Spleen (tissue), 11 donors: Measurements from ENCODE around the gene RPL19. TPM values are rescaled to one million over a fixed set of nuclear protein-coding genes. Genes with fewer than 3 reads are reported as not detected.

ENCODE experiments used
- DNase-seq: peaks from one replicate; pipeline ENCODE4 v3.0.0-alpha.2; 2020
- H3K27ac ChIP-seq, 8 donors: fragments of 200-600 bp; sonication (generic) in 7 of 8; 1 replicate in 4 of 8; 2 replicates in 4 of 8; pipeline versions ENCODE4 v1.5.0 to v1.8.0; 2016 to 2021; ENCODE audit warnings: inconsistent platforms in 4 of 8, mild to moderate bottlenecking in 4 of 8, moderate library complexity in 1 of 8
- H3K27me3 ChIP-seq, 7 donors: fragments of 200-600 bp; sonication (generic) in 6 of 7; replicated peaks in 1 of 7; 1 replicate in 4 of 7; 2 replicates in 3 of 7; pipeline versions ENCODE4 v1.5.0 to v1.8.0; 2016 to 2021; ENCODE audit warnings: inconsistent platforms in 3 of 7, mild to moderate bottlenecking in 1 of 7
- H3K36me3 ChIP-seq, 6 donors: fragments of 200-600 bp; sonication (generic) in 5 of 6; 1 replicate in 4 of 6; 2 replicates in 2 of 6; pipeline versions ENCODE4 v1.5.0 to v1.8.0; 2016 to 2021; ENCODE audit warnings: inconsistent platforms in 2 of 6
- H3K4me1 ChIP-seq, 6 donors: fragments of 200-600 bp; sonication (generic) in 5 of 6; 1 replicate in 3 of 6; 2 replicates in 3 of 6; pipeline versions ENCODE4 v1.5.0 to v1.8.0; 2016 to 2021; ENCODE audit warnings: inconsistent platforms in 3 of 6
- H3K4me3 ChIP-seq, 8 donors: fragments of 200-600 bp; sonication (generic) in 7 of 8; 1 replicate in 4 of 8; 2 replicates in 4 of 8; pipeline versions ENCODE4 v1.5.0 to v1.8.0; 2016 to 2021; ENCODE audit warnings: inconsistent platforms in 4 of 8, mild to moderate bottlenecking in 4 of 8, moderate library complexity in 2 of 8
- H3K9me3 ChIP-seq, 8 donors: fragments of 200-600 bp; sonication (generic) in 7 of 8; 1 replicate in 4 of 8; 2 replicates in 4 of 8; pipeline versions ENCODE4 v1.5.0 to v1.8.0; 2016 to 2021; ENCODE audit warnings: inconsistent platforms in 4 of 8
- POLR2A ChIP-seq, 3 donors: fragments of 450-650 bp; IDR thresholded peaks; one replicate each; pipeline ENCODE4 v1.5.1; 2017; ENCODE audit warnings: antibody characterized with exemption in 3 of 3, mild to moderate bottlenecking in 1 of 3
- POLR2AphosphoS5 ChIP-seq, 3 donors: sonication (generic); formaldehyde crosslinking; IDR thresholded peaks; one replicate each; pipeline ENCODE4 v1.5.1; 2017; ENCODE audit warnings: antibody characterized with exemption in 3 of 3
- WGBS, 5 donors: extraction: QIAGEN DNeasy Blood & Tissue Kit in 3 of 5; methylation state at CpG; one replicate each; pipeline versions ENCODE4 v1.1.5 to v1.1.7; 2013 to 2018; 5-methylcytosine and 5-hydroxymethylcytosine counted together
- intact Hi-C: fragments of 100-400 bp; cut with DNase I; formaldehyde crosslinking; loops from one replicate; pipeline ENCODE4 v1.15.0; 2023; ENCODE audit warnings: low total_unique reads
- polyA plus RNA-seq, 3 donors: library from polyadenylated mRNA; stranded (reverse); fragments of 200-250 nt; gene quantifications; one replicate each; pipeline ENCODE4 v1.2.1, GENCODE V29; 2013
- total RNA-seq, 7 donors: library from RNA; depleted of rRNA in 3 of 7; stranded (reverse); fragments of >200 nt in 3 of 7; fragmentation: NEBNext Ultra II Directional in 4 of 7; extraction: Animal tissue kit (Norgen Biotek cat#: 25700) in 4 of 7; gene quantifications; one replicate each; pipeline versions ENCODE4 v1.1.0 to v1.2.1, GENCODE V29; 2016 to 2021
- TF ChIP-seq, protein P1 (sequence below), 11 experiments: fragments of 200-600 bp in 7 of 11; fragments of 450-650 bp in 4 of 11; sonication (generic) in 4 of 11; IDR thresholded peaks in 8 of 11; conservative IDR thresholded peaks in 3 of 11; 1 replicate in 7 of 11; 2 replicates in 4 of 11; pipeline versions ENCODE4 v1.4.0 to v1.8.0; 2016 to 2021; ENCODE audit warnings: antibody characterized with exemption in 11 of 11, inconsistent platforms in 4 of 11, mild to moderate bottlenecking in 1 of 11
- donor health status: healthy with polysubstance abuse.
- donor health status: DM: no; HTN: no; CAD: no; lungs with moderate emphysema.
- donor health status: DM: no; HTN: no; CAD: no.
- donor health status: Bipolar disorder and iron deficiency.
- donor health status: healthy.
- donor health status: DM: no; HTN: no; CAD: no.
- donor health status: DM: yes; HTN: yes; CAD: no.

The RPL19 gene
- total and polyA plus RNA-seq, 10 donors, result 1,504 to 7,360 (median 3,641) TPM

DNA sequence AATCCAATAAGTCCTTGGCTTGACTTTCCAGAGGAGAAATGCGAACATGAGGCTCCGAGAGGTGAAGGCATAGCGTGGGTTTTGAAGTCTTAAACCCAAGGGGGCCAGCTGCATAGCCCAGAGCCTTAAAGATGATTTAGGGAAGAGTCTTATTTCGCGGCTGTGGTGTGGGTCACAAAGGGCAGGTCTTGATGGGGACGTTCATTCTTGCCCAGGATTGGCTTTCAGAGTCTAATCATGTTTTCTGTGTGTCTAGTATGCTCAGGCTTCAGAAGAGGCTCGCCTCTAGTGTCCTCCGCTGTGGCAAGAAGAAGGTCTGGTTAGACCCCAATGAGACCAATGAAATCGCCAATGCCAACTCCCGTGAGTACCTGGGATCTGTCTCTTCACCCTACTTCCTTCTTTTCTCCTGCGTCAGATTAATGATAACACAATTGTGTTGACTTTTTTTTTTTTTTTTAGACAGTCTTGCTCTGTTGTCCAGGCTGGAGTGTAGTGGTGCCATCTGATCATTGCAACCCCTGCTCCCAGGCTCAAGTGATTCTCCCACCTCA, 951 bp downstream of the RPL19 start:
- no peak for DNase-seq

DNA sequence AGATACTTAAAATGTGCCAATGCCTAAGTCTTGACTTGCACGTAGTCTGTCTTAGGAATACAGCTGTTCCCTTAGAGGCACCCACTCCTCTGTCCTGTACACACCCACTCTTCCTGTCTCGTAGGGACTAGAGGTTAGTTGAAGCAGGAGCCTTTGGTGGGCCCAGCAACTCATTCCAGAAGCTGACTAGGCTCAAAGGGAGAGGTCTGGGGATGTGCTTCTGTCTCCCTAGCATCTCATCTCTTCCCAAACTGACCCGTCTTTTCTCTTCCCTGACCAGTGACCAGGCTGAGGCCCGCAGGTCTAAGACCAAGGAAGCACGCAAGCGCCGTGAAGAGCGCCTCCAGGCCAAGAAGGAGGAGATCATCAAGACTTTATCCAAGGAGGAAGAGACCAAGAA, 4.2 kb downstream of the RPL19 start:
- 77 to 88% (median 86%) methylated on average over 8 of the region's 8 CpGs for WGBS, 5 donors
- peak in 1 of 3 donors; percentile 9 for TF ChIP-seq POLR2AphosphoS5 (IDR thresholded peaks at IDR 0.05)
- TF ChIP-seq, protein P1, sequence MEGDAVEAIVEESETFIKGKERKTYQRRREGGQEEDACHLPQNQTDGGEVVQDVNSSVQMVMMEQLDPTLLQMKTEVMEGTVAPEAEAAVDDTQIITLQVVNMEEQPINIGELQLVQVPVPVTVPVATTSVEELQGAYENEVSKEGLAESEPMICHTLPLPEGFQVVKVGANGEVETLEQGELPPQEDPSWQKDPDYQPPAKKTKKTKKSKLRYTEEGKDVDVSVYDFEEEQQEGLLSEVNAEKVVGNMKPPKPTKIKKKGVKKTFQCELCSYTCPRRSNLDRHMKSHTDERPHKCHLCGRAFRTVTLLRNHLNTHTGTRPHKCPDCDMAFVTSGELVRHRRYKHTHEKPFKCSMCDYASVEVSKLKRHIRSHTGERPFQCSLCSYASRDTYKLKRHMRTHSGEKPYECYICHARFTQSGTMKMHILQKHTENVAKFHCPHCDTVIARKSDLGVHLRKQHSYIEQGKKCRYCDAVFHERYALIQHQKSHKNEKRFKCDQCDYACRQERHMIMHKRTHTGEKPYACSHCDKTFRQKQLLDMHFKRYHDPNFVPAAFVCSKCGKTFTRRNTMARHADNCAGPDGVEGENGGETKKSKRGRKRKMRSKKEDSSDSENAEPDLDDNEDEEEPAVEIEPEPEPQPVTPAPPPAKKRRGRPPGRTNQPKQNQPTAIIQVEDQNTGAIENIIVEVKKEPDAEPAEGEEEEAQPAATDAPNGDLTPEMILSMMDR (IDR thresholded peaks at IDR 0.05 in 8 of 11, conservative IDR thresholded peaks at IDR 0.05 in 3 of 11), result no peak
- H3K4me3 ChIP-seq, result no peak overlapping the region
- peaks cover 3 to 45% (median 43%) of the 10 kb centered on the region in 6 donors for H3K36me3 ChIP-seq
- no peaks in the 10 kb centered on the region for H3K9me3 ChIP-seq
- intact Hi-C loops, result no loop called here
- DNase-seq, result no peak
- no peak overlapping the region for H3K27ac ChIP-seq
- H3K27me3 ChIP-seq, result peaks cover 0 to 5% (median 0%) of the 10 kb centered on the region in 7 donors
- peaks cover 21 to 73% (median 58%) of the 10 kb centered on the region in 6 donors for H3K4me1 ChIP-seq

More for the DNA sequence above, 951 bp downstream of the RPL19 start:
- peaks cover 0 to 12% (median 0%) of the 10 kb centered on the region in 7 donors for H3K27me3 ChIP-seq
- WGBS, 5 donors, result 23 to 37% (median 27%) methylated on average over 11 of the region's 11 CpGs
- intact Hi-C loops, result no loop called here
- H3K36me3 ChIP-seq, result peaks cover 3 to 45% (median 43%) of the 10 kb centered on the region in 6 donors
- H3K4me1 ChIP-seq, result peaks cover 21 to 77% (median 63%) of the 10 kb centered on the region in 6 donors
- peak overlapping the region; percentile 95 to 99 (median 97) for H3K27ac ChIP-seq
- H3K4me3 ChIP-seq, result peak overlapping the region; percentile 86 to 98 (median 94)
- no peaks in the 10 kb centered on the region for H3K9me3 ChIP-seq
- TF ChIP-seq POLR2A (IDR thresholded peaks at IDR 0.05) (no peak), POLR2AphosphoS5 (IDR thresholded peaks at IDR 0.05) (no peak)
- TF ChIP-seq, protein P1 (IDR thresholded peaks at IDR 0.05 in 8 of 11, conservative IDR thresholded peaks at IDR 0.05 in 3 of 11), result no peak

DNA sequence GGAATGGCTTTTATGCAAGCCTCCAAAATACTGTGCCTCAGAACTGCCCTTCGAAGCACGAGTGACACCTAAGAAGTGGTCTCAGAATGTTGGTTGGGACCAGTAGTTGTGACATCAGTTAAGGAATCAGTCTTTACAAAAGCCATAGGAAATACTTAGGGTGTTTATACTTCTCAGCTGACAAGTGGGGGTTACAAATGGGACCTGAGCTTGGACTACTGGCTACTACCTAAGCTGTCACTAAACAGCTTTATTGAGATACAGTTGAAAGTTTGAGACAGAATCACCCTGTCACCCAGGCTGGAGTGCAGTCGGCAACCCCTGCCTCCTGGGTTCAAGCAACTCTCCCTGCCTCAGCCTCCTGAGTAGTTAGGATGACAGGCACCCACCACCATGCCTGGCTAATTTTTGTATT, 5.0 kb downstream of the RPL19 start:
- intact Hi-C loops, result no loop called here
- Histone ChIP-seq H3K27ac (no peak overlapping the region), H3K4me3 (no peak overlapping the region), H3K9me3 (no peaks in the 10 kb centered on the region), H3K36me3 (peaks cover 3 to 45% (median 43%) of the 10 kb centered on the region in 6 donors), H3K4me1 (peaks cover 24 to 76% (median 62%) of the 10 kb centered on the region in 6 donors), H3K27me3 (peaks cover 0 to 13% (median 7%) of the 10 kb centered on the region in 7 donors)
- WGBS, 5 donors, result 84 to 94% (median 86%) methylated on average over 3 of the region's 3 CpGs
- DNase-seq, result no peak
- TF ChIP-seq POLR2A (IDR thresholded peaks at IDR 0.05) (no peak), POLR2AphosphoS5 (IDR thresholded peaks at IDR 0.05) (peak in 1 of 3 donors; percentile 23)
- TF ChIP-seq, protein P1 (IDR thresholded peaks at IDR 0.05 in 8 of 11, conservative IDR thresholded peaks at IDR 0.05 in 3 of 11), result no peak

DNA sequence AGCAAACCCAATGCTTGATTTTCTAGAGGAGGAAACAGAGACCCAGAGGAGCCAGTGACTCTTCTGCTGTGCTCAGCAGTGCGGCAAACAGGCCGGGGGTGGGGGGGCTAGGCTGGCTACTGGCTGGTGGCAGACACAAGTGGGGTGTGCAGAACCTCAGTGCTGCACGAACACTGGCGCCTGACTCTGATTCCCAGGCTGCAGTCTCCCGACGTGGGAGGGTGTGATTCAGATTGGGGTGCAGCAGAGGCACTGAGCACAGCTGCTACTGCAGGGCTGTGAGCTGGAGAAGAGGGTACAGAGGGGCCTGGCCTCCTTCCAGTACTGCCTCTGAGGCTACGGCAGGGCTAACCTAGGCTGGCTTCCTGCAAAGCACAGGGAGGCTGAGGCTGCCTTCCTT, 8.1 kb downstream of the RPL19 start:
- DNase-seq, result peak; percentile 82
- intact Hi-C loops, result no loop called here
- Histone ChIP-seq H3K4me3 (no peak overlapping the region), H3K27me3 (peaks cover 0 to 28% (median 13%) of the 10 kb centered on the region in 7 donors), H3K9me3 (no peaks in the 10 kb centered on the region), H3K36me3 (peaks cover 0 to 23% (median 22%) of the 10 kb centered on the region in 6 donors), H3K4me1 (peaks cover 12 to 57% (median 43%) of the 10 kb centered on the region in 6 donors), H3K27ac (peak overlapping the region in 4 of 8 donors; percentile 46 to 56 (median 54))
- WGBS, 5 donors, result 47 to 60% (median 49%) methylated on average over 7 of the region's 7 CpGs
- TF ChIP-seq POLR2A (IDR thresholded peaks at IDR 0.05), result no peak
- peak in 1 of 3 donors; percentile 21 for TF ChIP-seq POLR2AphosphoS5 (IDR thresholded peaks at IDR 0.05)
